T1000 (cell line): Measurements from ENCODE around the gene CCT5.

Source experiments
- DNase-seq: peaks from one replicate; lab custom pipeline; 2025; ENCODE audit warnings: mixed read lengths; lab: John Stamatoyannopoulos, UW

CCT5 gene

DNA sequence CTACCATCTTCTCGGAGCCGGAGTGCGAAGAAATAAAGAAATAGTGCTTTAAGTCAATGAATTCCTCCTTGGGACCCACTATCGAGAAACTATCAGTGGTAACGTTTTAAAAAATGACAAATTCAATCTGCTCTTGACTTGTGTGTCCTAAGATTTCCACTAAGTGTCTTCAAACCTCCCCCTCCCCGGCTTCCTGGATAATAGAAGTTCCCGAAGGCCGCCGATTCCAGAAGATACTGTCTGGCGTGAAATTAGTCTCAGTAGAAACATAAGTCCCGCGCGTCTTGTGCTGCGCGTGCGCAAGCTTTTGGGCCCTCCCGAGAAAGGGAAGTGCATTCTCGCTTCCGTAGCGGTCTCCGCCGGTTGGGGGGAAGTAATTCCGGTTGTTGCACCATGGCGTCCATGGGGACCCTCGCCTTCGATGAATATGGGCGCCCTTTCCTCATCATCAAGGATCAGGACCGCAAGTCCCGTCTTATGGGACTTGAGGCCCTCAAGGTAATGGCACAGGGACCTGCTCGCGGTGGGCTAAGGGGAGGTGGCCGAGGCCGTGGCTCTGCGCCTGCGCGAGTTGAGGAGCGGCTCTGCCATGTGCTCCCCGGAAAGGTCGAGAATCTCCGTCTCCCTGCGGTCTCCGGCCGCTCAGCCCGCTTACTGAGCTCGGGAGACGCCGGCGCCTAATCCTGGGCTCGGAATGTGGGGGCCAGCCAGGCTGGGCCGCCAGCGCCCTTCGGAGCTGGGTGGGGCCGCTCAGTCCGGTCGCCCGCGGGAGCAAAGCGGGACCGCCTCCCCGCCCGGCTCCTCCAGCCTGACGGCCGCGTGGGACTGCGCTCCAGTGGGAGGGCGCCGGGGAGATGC lies at the start of gene CCT5:
CCT5 (plus strand) TSS at position 333 of the 858 bp plus-strand sequence; CDS start at position 394, 61 bp downstream.
- DNase-seq: peak; percentile 76

DNA sequence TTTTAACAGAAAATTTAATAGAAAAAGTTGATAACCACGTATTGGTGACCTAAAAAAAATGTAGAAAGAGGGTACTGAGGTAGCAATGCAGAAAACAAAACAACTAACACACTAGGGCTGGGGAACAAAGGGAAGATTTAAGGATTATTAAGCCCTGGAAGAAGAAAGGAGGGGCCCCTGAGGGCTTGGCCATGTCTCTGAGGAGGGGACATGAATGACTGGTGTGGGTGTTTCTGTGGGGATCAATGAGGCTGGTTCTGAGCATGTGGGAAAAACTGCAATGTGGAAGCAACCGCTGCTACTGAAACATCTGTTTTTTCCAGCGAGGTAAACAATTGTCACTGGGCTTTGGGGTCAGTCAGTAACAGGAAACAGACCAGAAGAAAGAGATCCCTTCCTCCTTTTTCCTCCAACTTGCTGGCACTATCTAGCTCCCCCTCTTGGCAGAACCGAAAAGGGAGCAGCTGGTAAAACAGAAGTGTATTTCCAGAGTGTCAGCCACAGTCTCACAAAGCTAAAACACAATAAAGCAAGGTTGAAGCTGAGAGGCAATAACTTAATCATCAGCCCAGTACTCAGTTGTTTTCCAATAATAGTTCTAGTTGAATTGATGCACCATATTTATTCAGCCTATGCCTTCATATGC lies 48.7 kb upstream of the CCT5 start:
- DNase-seq: no peak

- no peak for DNase-seq
These were observed 47.8 kb upstream of the CCT5 start for GRCh38 chr5:10202089-10202910.

GRCh38 chr5:10209004-10209403 lies 41.1 kb upstream of the CCT5 start:
- no peak for DNase-seq

GRCh38 chr5:10213316-10213715 lies 36.8 kb upstream of the CCT5 start:
- DNase-seq: no peak

DNA sequence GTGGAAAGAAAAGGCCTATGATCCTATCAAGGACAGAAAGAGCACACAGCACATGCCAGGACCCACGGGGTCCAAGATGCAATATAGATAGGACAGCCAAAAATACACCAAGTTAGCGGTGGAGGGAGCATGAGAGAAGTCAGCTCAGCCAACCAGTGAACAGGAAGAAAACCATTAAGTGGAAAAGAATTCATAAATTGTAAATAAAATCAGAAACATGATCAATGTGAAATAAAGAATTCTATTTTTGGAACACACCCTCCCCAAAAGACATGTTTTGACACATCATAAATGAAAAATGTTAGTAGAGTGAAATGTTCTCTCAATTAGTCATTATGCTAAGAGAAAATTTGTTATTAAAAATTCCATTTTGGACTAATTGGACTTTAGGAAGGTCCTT lies 36.0 kb upstream of the CCT5 start:
- DNase-seq: no peak

DNA sequence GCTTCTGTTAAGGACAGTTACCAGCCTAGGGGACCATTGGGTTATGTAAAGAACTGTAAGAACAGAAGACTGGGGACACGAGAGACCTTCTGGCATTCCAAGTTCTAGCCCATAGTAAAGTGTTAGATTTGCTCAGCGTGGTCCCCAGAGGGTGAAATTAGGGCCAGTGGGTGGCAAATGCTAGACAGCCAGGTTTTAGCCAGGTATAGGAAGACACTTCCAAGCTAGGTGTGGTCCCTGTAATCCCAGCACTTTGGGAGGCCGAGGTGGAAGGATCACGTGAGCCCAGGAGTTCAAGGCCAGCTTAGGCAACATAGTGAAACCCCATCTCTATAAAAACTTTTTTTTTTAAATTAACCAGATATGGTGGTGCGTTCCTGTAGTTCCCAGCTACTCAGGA lies 34.7 kb upstream of the CCT5 start:
- no peak for DNase-seq

DNA sequence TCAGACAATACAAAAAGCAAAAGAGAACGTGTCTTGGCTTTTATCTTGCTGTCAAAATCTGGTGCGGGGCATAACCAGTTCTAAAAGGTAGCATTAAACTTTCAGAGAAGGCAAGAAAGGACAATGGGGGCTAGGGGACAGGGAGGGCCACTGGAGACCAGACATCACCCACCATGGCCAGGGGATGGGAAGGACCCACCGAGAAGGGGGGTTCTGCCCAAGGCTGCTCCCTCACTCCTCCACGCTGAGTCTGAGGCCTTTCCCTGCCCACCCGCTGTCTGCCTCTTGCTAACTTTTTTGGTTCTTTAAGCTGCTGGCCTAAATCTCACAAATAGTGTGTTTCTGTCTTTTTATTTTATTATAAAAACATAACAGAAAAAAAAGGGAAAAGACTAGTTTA lies 34.0 kb upstream of the CCT5 start:
- no peak for DNase-seq

DNA sequence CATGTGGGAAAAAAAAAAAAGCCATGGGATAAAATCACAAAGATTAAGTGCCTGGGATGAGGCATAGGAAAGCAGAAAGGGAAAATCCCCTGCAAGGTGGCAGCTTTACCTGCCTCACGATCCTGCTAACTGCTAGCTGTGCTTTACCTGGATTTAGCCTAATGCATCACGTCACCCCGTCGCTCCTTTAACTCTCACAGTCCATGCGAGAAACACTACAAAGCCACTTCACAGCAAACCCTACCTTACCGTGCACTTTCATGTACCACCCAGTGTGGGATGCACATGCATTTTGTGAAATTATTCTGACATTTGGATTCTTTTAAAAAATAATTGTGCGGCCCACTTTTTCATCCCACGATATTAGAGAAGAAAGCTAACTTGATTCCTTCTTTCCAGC lies 31.4 kb upstream of the CCT5 start:
- no peak for DNase-seq

DNA sequence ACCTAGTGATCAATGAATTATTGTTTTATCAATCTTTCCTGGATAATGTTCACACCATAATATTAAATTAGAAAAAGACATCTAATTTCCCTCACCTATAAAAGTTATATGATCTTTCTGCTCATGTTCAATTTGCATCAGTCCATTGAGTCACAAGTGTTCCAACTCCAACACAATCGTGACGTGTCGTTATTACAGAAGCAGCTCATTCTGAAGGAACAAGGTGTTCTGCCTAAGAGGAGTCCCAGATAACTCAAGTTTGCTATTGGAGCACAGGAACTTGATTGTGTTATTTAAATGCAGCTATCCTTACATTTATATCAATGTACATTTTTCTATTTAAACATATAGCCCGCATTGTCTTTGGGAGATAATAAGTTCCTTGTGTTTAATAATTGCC lies 31.0 kb upstream of the CCT5 start:
- DNase-seq: no peak

GRCh38 chr5:10220248-10220647 lies 29.8 kb upstream of the CCT5 start:
- DNase-seq: no peak

- no peak for DNase-seq
These were observed 27.8 kb upstream of the CCT5 start for GRCh38 chr5:10222326-10222725.

DNA sequence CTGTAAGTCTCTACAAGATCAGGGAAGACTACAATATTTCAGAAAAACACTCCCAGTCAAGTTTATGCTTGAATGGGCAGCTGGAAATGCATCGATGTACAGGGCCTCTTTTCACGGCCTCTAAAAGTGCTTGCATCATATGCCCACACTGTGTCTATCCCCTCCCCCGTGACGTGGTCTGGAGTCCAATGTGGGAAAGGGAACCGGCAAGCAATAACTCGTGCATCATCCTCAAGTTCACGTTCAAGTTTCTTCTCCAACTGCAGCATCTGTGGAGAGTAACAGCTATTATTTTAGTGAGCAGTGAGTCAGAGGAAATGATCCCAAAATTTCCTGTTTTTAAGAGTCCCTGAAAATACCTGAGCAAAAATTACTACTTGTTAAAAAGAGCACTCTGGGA lies 22.7 kb upstream of the CCT5 start:
- no peak for DNase-seq

DNA sequence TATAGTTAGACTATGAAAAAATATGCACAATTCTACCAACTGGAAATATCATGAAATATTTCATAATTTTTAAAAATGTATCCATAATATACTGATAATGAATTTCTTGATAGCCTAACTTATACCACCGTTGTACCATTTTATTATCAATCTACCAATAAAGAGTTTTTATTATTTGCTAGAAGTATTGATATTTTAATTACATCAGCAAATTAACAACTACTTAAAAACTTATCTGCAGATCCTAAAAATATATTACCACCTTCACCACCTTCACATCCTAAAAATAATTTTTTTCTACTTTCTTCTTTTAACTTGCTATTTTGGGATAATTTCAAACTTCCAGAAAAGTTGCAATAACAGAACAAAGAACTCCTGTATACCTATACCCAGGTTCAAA lies 21.8 kb upstream of the CCT5 start:
- DNase-seq: no peak

DNA sequence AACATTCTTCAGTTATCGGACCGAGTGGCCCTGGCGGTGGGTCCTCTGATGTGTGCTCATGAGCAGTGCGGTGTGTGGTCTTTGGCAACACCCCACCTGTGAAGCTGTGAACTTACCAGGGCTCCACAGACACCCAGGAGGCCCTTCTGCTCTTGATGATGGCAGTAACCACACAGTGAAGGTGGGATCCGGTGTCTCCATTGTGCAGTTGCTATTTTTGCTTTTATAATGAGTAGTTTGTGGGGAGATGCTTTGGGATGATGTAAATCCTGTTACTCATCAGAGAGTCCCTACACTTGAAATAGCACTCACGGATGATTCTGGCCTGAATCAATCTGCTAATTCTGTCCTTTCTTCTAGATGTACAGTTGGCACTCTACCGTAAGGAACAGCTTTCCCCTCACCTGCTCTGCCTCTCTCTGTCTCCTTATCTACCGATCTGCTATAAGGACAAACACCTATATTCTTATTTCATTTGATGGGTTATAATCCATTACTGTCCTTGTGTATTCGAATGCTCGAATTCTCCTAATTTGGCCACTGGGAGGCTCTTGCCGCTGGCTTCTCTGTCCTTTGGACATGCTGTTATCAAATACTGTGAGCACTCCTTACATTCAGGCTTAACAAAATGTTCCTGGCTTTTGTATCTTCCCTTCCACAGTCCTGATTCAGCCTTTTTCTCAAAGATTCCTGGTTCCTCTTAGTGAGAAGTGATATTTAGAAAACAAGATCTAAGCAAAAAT lies 20.6 kb upstream of the CCT5 start:
- no peak for DNase-seq

DNA sequence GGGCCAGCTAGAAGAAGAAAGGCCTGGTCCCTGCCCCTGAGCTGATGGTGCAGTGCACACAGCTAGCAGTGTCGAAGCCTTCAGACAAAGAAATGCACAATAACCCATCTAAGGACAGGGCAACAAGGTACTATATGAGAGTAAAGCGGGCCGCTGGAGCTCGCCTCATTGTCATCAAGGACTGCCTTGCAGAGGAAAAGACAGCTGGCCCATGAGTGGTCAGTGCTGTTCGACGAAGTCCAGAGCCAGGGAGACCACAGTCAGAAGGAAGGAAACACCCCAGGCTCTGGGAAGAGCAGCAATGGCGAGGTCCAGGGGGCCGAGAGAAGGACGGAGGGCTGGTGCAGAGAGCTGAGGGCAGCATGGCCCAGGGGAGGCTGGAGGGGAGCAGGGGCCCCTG lies 17.7 kb upstream of the CCT5 start:
- no peak for DNase-seq

DNA sequence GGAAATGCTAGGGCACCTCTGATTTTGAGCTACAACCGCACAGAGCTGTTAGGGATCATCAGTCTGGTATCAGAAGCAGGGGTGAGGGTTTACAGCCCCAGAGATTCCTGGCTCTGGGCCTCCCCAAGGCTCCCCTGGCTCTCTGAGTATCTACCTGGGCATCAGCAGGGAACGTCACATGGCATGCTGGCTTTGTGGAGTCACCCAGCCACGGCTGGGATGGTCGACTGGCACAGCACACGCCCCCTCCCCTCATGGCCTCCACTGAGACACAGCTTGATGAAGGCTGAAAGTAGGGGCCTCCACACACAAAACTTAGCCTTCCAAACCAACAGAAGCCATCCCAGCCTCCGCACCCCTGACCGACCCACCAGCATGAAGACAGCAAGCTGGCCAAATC lies 17.1 kb upstream of the CCT5 start:
- no peak for DNase-seq

DNA sequence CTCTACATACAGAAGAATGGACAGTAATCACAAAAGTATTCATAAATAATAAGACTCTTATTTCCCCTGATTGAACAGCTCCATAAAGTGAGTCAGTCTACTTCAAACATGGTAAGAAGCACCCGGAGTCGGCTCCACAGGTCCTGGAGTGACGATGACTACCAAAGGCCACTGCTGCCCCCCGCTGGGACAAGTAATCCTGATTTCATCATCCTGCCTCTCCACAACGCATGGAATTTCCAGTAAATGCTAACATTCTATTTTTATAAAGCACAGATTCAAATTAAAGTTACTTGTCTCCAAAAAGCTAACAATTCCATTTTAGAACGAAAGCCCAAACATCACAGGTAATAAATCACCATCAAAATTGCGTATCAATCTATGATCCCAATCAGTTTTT lies 16.6 kb upstream of the CCT5 start:
- DNase-seq: peak; percentile 63

DNA sequence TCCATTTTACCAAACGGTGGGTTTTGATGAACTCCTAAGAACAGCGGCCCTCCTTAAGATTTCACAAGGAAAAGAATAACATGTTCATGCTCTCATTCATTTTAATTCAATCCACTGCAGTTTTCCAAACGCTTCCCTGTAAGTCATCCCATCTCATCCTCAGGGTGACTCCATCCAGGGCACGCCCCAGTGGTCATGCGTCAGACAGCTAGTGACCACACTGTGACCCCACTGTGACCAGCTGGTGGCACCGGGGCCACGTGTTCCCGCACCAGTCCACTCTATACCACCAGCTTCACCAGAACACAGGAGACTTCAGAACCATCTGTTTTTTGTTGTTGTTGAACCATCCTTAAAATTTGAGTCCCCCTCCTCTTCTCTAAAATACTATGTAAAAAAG lies 14.7 kb upstream of the CCT5 start:
- DNase-seq: no peak

DNA sequence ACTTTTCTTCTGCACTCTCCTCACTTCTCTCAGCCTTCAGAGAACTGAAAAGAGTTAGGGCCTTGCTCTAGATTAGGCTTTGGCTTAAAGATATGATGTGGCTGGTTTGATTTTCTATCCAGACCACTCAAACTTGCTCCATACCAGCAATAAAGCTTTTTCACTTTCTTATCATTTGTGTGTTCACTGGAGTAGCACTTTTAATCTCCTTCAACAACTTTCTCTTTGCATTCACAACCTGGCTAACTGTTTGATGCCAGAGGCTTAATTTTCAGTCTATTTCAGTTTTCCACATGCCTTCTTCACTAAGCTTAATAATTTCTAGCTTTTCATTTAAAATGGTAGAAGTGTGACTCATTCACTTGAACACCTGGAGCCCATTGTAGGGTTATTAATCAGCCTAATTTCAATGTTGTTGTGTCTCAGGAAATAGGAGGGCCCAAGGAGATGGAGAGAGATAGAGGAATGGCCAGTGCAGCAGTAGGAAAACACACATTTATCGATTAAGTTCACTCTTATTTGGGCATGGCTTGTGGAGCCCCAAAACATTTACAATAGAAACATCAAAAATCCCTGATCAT lies 6.3 kb upstream of the CCT5 start:
- DNase-seq: no peak

DNA sequence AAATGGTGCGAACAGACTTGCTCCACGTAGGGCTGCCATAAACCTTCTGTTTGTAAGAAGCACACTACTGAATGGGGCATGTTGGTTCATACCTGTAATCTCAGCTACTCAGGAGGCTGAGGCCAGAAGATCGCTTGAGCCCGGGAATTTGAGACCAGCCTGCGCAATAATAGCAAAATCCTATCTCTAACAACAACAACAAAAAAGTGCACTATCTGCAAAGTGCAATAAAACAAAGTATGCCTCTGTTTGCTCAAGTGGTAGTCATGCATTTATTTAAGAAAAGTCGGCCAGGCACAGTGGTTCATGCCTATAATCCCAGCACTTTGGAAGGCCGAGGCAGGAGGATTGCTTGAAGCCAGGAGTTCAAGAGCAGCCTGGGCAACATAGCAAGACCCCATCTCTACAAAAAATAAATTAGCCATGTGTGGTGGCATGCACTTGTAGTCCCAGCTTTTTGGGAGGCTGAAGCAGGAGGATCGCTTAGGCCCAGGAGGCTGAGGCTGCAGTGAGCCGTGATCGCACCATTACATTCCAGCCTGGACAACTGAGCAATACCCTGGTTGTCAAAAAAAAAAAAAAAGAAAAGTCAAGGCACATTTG lies 5.6 kb upstream of the CCT5 start:
- no peak for DNase-seq
